ENCODE data around the gene ZGPAT. TPM values are rescaled to one million over a fixed set of nuclear protein-coding genes. Genes with fewer than 3 reads are reported as not detected.
A peak's percentile ranks its signal among the peaks of the same experiment; 100 is the strongest.

The ZGPAT gene
- total RNA-seq, 6 donors from 2014 or later = 24.8 to 70.2 (median 36.8) TPM

GRCh38 chr20:63759377-63759901, 51.6 kb downstream of the ZGPAT start:
- H3K27ac ChIP-seq = no peak overlapping the region
- 79 to 80% methylated on average over 7 of the region's 7 CpGs for WGBS, 2 donors
- TF ChIP-seq POLR2A (IDR thresholded peaks at IDR 0.05) (no peak), EP300 (IDR thresholded peaks at IDR 0.05) (no peak), CTCF (IDR thresholded peaks at IDR 0.05) (no peak), POLR2AphosphoS5 (IDR thresholded peaks at IDR 0.05) (no peak)
- H3K36me3 ChIP-seq = peaks cover 0 to 4% (median 0%) of the 10 kb centered on the region in 4 donors
- no peaks in the 10 kb centered on the region for H3K9me3 ChIP-seq
- no peak for ATAC-seq (ENCODE audit: low FRiP score in 2 of 2)
- H3K27me3 ChIP-seq = no peaks in the 10 kb centered on the region
- H3K4me3 ChIP-seq = no peak overlapping the region
- H3K4me1 ChIP-seq = no peaks in the 10 kb centered on the region
- DNase-seq = no peak

GRCh38 chr20:63765082-63765873, 57.4 kb downstream of the ZGPAT start:
- Histone ChIP-seq H3K4me1 (no peaks in the 10 kb centered on the region), H3K4me3 (no peak overlapping the region), H3K27me3 (no peaks in the 10 kb centered on the region), H3K9me3 (no peaks in the 10 kb centered on the region), H3K36me3 (peaks cover 0 to 32% (median 11%) of the 10 kb centered on the region in 4 donors), H3K27ac (no peak overlapping the region)
- ATAC-seq (ENCODE audit: low FRiP score in 2 of 2) (no peak), DNase-seq (no peak)
- 84% methylated on average over 16 of the region's 16 CpGs for WGBS, 2 donors
- TF ChIP-seq CTCF (IDR thresholded peaks at IDR 0.05) = no peak
- TF ChIP-seq POLR2A (IDR thresholded peaks at IDR 0.05) = no peak
- no peak for TF ChIP-seq POLR2AphosphoS5 (IDR thresholded peaks at IDR 0.05)
- TF ChIP-seq EP300 (IDR thresholded peaks at IDR 0.05) = no peak

GRCh38 chr20:63765902-63766301, 58.1 kb downstream of the ZGPAT start:
- Histone ChIP-seq H3K4me3 (no peak overlapping the region), H3K27ac (no peak overlapping the region), H3K4me1 (no peaks in the 10 kb centered on the region), H3K36me3 (peaks cover 0 to 37% (median 11%) of the 10 kb centered on the region in 4 donors), H3K27me3 (no peaks in the 10 kb centered on the region), H3K9me3 (no peaks in the 10 kb centered on the region)
- DNase-seq = no peak
- no peak for ATAC-seq (ENCODE audit: low FRiP score in 2 of 2)
- no peak for TF ChIP-seq CTCF (IDR thresholded peaks at IDR 0.05)
- no peak for TF ChIP-seq POLR2AphosphoS5 (IDR thresholded peaks at IDR 0.05)
- TF ChIP-seq POLR2A (IDR thresholded peaks at IDR 0.05) = no peak
- TF ChIP-seq EP300 (IDR thresholded peaks at IDR 0.05) = no peak
- 81 to 85% methylated on average over 7 of the region's 7 CpGs for WGBS, 2 donors

- H3K4me3 ChIP-seq = no peak overlapping the region
- WGBS, 2 donors = 94 to 95% methylated on average over 32 to 38 of the region's 38 CpGs
- peaks cover 0 to 36% (median 13%) of the 10 kb centered on the region in 4 donors for H3K36me3 ChIP-seq
- peak in 1 of 2 donors; percentile 79 for DNase-seq
- H3K9me3 ChIP-seq = no peaks in the 10 kb centered on the region
- no peak overlapping the region for H3K27ac ChIP-seq
- H3K27me3 ChIP-seq = no peaks in the 10 kb centered on the region
- TF ChIP-seq POLR2AphosphoS5 (IDR thresholded peaks at IDR 0.05) (no peak), EP300 (IDR thresholded peaks at IDR 0.05) (no peak), CTCF (IDR thresholded peaks at IDR 0.05) (no peak), POLR2A (IDR thresholded peaks at IDR 0.05) (no peak)
- ATAC-seq (ENCODE audit: low FRiP score in 2 of 2) = no peak
- H3K4me1 ChIP-seq = no peaks in the 10 kb centered on the region
Measured at GRCh38 chr20:63766695-63767426, 59.0 kb downstream of the ZGPAT start.

Measured in upper lobe of left lung (tissue), 6 donors.